ENCODE results near the gene TIPARP. TPM values are rescaled to one million over a fixed set of nuclear protein-coding genes. Genes with fewer than 3 reads are reported as not detected.

TIPARP gene
- total and polyA plus RNA-seq, 2 experiments from 2014 or later, result 4.5 to 6.9 TPM

- TF ChIP-seq NANOG (IDR thresholded peaks at IDR 0.05; ENCODE audit: borderline replicate concordance) (no peak), JUNB (IDR thresholded peaks at IDR 0.05; ENCODE audit: unreplicated experiment) (no peak), CTCF (conservative IDR thresholded peaks at IDR 0.05; ENCODE audit: low read depth in 2 of 2) (no peak), ZNF114 (CRISPR knock-in tag; IDR thresholded peaks at IDR 0.05) (no peak), ZNF331 (CRISPR knock-in tag; IDR thresholded peaks at IDR 0.05; ENCODE audit: low read depth) (no peak), STAT1 (IDR thresholded peaks at IDR 0.05; ENCODE audit: unreplicated experiment) (no peak)
Observed at GRCh38 chr3:156658732-156659090, 15.7 kb upstream of the TIPARP start (continued).

- H3K4me3 Mint-ChIP-seq, result no peak overlapping the region
- H3K79me2 ChIP-seq (replicated peaks; ENCODE audit: insufficient read depth), result no peaks in the 10 kb centered on the region
- H3K27ac Mint-ChIP-seq, result no peak overlapping the region
- no peaks in the 10 kb centered on the region for H3K36me3 Mint-ChIP-seq (ENCODE audit: low read depth)
- DNase-seq (ENCODE audit: low spot score), result no peak
- H3K4me1 ChIP-seq (ENCODE audit: insufficient read depth), result no peaks in the 10 kb centered on the region
- H2AFZ ChIP-seq, result no peak overlapping the region; the same call in 1 of the 2 replicates
- TF ChIP-seq POLR2AphosphoS5 (IDR thresholded peaks at IDR 0.05; ENCODE audit: low read depth) (no peak), CTCF (conservative IDR thresholded peaks at IDR 0.05; ENCODE audit: low read depth in 2 of 2) (no peak), REST (IDR thresholded peaks at IDR 0.05; ENCODE audit: unreplicated experiment) (no peak), ETS1 (IDR thresholded peaks at IDR 0.05) (no peak), EZH2 (IDR thresholded peaks at IDR 0.05; ENCODE audit: low read depth, unreplicated experiment) (no peak), JUNB (IDR thresholded peaks at IDR 0.05; ENCODE audit: unreplicated experiment) (no peak), NANOG (IDR thresholded peaks at IDR 0.05; ENCODE audit: borderline replicate concordance) (no peak)
- H3K9me3 Mint-ChIP-seq, result no peaks in the 10 kb centered on the region
- no peaks in the 10 kb centered on the region for H4K20me1 ChIP-seq (replicated peaks; ENCODE audit: insufficient read depth)
- no peak for ATAC-seq
- no peaks in the 10 kb centered on the region for H3K36me3 ChIP-seq (ENCODE audit: insufficient read depth)
- no peaks in the 10 kb centered on the region for H3F3A ChIP-seq (replicated peaks; ENCODE audit: low read depth)
- no peaks in the 10 kb centered on the region for H3K9me2 ChIP-seq (ENCODE audit: insufficient read depth)
- no peaks in the 10 kb centered on the region for H3K27me3 ChIP-seq (ENCODE audit: insufficient read depth)
- no peak overlapping the region for H3K4me2 ChIP-seq
- no peaks in the 10 kb centered on the region for H3K4me1 Mint-ChIP-seq
- H3K4me3 ChIP-seq, result no peak overlapping the region
- H3K27ac ChIP-seq (ENCODE audit: low read depth), result no peak overlapping the region
- peaks cover 3% of the 10 kb centered on the region for H3K27me3 Mint-ChIP-seq (ENCODE audit: insufficient read depth, low read depth, poor library complexity)
Observed at GRCh38 chr3:156659260-156659659, 15.1 kb upstream of the TIPARP start.

All from GM23338 (cell line).